Endodermal cell (in vitro differentiated cells): Measurements from ENCODE around the gene DENND1A. TPM values are rescaled to one million over a fixed set of nuclear protein-coding genes. Genes with fewer than 3 reads are reported as not detected.
"Not testable (repeated sequence)": the region's sequence is repeated elsewhere in the genome, so short reads cannot be mapped to it uniquely, and the experiment has no call there.

Source experiments
- DNase-seq: peaks from one replicate; pipeline ENCODE4 v3.0.0-alpha.2; 2017
- H3K27ac ChIP-seq: 2 replicates; pipeline ENCODE4 v1.5.1; 2013; ENCODE audit warnings: mild to moderate bottlenecking, low read depth, low read length, moderate library complexity
- H3K27me3 ChIP-seq: 2 replicates; pipeline ENCODE4 v1.6.1; 2013; ENCODE audit warnings: mild to moderate bottlenecking, low read length, moderate library complexity; ENCODE audit not compliant: insufficient read depth, control insufficient read depth, poor library complexity, severe bottlenecking
- H3K36me3 ChIP-seq: 2 replicates; pipeline ENCODE4 v1.7.0; 2013; ENCODE audit warnings: mild to moderate bottlenecking, low read length, moderate library complexity; ENCODE audit not compliant: control insufficient read depth, insufficient read depth
- H3K4me1 ChIP-seq: one replicate; pipeline ENCODE4 v1.7.0; 2013; ENCODE audit warnings: low read length; ENCODE audit not compliant: control insufficient read depth, insufficient read depth
- H3K4me3 ChIP-seq: 2 replicates; pipeline ENCODE4 v1.5.1; 2013; ENCODE audit warnings: mild to moderate bottlenecking, low read length, moderate library complexity
- H3K9ac ChIP-seq: 2 replicates; pipeline ENCODE4 v1.6.1; 2013; ENCODE audit warnings: mild to moderate bottlenecking, low read length, moderate library complexity; ENCODE audit not compliant: poor library complexity, severe bottlenecking; ENCODE audit errors: extremely low read depth
- H3K9me3 ChIP-seq: 2 replicates; pipeline ENCODE4 v1.6.1; 2013; ENCODE audit warnings: mild to moderate bottlenecking, low read length, moderate library complexity; ENCODE audit not compliant: control insufficient read depth
- H3K27ac Mint-ChIP-seq: 2 replicates; pipeline ENCODE4 v1.8.0; 2020; ENCODE audit warnings: mixed read lengths
- H3K27me3 Mint-ChIP-seq: 2 replicates; pipeline ENCODE4 v1.8.0; 2021; ENCODE audit warnings: mild to moderate bottlenecking, mixed read lengths; ENCODE audit not compliant: insufficient read depth
- H3K36me3 Mint-ChIP-seq: 2 replicates; pipeline ENCODE4 v1.8.0; 2020; ENCODE audit warnings: low read depth, mixed read lengths
- H3K4me1 Mint-ChIP-seq: 2 replicates; pipeline ENCODE4 v1.8.0; 2020; ENCODE audit warnings: mixed read lengths
- H3K4me3 Mint-ChIP-seq: 2 replicates; pipeline ENCODE4 v1.8.0; 2020; ENCODE audit warnings: mild to moderate bottlenecking, moderate library complexity, mixed read lengths
- H3K9me3 Mint-ChIP-seq: 2 replicates; pipeline ENCODE4 v1.8.0; 2020; ENCODE audit warnings: mild to moderate bottlenecking, mixed read lengths
- WGBS, 2 experiments: methylation state at CpG; one replicate each; pipeline versions ENCODE4 v1.1.5 to v1.1.7; 2013; ENCODE audit warnings: missing lambda C conversion rate in 2 of 2, mixed read lengths in 1 of 2; ENCODE audit not compliant: insufficient coverage in 1 of 2, insufficient read length in 1 of 2; 5-methylcytosine and 5-hydroxymethylcytosine counted together
- total RNA-seq, 2 donors: library from RNA; stranded (reverse); fragmentation: NEBNext Ultra II Directional in 1 of 2; extraction: Animal tissue kit (Norgen Biotek cat#: 25700) in 1 of 2; gene quantifications; 2 replicates in 1 of 2; 3 replicates in 1 of 2; pipeline ENCODE4 v1.2.1, GENCODE V29; 2021
- TF ChIP-seq, protein P1 (sequence below): fragments of 200-600 bp; sonication (generic); conservative IDR thresholded peaks from 2 replicates; pipeline ENCODE4 v1.5.0; 2021; ENCODE audit warnings: antibody characterized with exemption, mild to moderate bottlenecking

The DENND1A gene
- total RNA-seq, 2 donors from 2014 or later, result 29.5 to 38.4 TPM

DNA sequence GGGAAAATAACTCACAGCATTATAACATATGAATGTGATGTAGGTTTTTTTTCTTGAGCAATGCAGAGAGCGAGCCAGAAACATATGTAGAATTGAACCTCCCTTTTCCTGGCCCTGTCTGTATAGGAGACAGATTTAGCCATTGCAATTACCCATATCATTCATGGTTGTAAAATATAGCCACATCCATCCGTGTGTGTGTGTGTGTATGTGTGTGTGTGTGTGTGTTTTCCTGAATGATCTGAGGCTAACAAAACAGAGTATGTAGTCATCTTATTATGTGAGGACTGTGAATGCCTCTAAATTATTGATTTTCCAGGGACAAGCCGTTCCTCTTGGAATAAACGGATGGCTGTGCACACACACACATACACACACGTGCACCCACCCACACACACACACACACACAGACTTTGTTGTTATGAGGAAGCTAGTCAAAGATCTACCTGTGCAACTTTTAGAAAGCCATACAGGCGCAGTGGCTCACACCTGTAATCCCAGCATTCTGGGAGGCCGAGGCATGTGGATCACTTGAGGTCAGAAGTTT lies 11.7 kb upstream of the DENND1A start:
- no peak overlapping the region for H3K27ac ChIP-seq
- H3K4me1 ChIP-seq, result no peaks in the 10 kb centered on the region
- Mint-ChIP-seq H3K27me3 (peaks cover 3% of the 10 kb centered on the region), H3K9me3 (peaks cover 4% of the 10 kb centered on the region), H3K4me3 (no peak overlapping the region), H3K27ac (no peak overlapping the region), H3K4me1 (peaks cover 1% of the 10 kb centered on the region), H3K36me3 (no peaks in the 10 kb centered on the region)
- H3K4me3 ChIP-seq, result no peak overlapping the region
- H3K27me3 ChIP-seq, result no peaks in the 10 kb centered on the region
- 79 to 85% methylated on average over 2 to 7 of the region's 7 CpGs for WGBS, 2 experiments
- TF ChIP-seq, protein P1, sequence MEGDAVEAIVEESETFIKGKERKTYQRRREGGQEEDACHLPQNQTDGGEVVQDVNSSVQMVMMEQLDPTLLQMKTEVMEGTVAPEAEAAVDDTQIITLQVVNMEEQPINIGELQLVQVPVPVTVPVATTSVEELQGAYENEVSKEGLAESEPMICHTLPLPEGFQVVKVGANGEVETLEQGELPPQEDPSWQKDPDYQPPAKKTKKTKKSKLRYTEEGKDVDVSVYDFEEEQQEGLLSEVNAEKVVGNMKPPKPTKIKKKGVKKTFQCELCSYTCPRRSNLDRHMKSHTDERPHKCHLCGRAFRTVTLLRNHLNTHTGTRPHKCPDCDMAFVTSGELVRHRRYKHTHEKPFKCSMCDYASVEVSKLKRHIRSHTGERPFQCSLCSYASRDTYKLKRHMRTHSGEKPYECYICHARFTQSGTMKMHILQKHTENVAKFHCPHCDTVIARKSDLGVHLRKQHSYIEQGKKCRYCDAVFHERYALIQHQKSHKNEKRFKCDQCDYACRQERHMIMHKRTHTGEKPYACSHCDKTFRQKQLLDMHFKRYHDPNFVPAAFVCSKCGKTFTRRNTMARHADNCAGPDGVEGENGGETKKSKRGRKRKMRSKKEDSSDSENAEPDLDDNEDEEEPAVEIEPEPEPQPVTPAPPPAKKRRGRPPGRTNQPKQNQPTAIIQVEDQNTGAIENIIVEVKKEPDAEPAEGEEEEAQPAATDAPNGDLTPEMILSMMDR, result no peak
- H3K9ac ChIP-seq, result no peak overlapping the region
- no peaks in the 10 kb centered on the region for H3K36me3 ChIP-seq
- H3K9me3 ChIP-seq, result peaks cover 4% of the 10 kb centered on the region
- DNase-seq, result no peak

DNA sequence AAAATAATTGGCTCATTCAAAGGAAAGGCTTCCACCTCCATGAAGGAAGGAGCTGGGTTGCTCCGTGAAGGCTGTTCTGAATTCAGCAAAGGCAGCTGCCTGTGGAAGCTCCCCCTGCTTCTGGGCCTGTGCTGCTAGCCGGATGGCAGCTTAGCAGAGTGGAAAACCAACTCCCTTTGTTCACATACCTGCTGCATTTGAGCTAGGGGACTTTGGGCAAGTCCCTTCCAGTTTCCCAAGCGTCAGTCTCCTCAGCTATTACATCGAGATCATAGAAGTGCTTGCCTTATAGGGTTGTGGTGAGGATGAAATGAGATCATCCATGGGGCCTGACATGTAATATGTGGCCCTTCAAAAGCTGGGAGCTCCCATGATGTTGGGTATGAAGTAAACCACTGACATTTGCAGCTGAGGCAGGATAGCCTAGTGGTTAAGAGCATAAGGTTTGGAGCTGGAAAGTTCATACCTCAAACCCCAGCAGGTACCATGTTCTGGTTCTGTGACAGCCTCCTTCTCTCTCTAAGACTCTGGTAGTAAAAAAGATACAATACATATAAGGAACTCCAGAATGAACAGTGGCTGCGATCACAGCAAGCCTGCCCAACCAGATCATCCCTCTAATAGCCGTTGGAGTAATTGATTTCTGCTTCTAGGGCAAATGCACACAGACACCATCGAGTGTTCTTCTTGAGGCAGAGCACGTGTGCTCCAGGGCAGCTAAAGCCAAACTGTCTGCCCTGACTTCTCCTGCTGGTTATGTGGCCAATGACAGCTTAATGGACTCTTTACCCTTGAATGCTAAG lies 11.0 kb upstream of the DENND1A start:
- H3K36me3 Mint-ChIP-seq, result no peaks in the 10 kb centered on the region
- peaks cover 3% of the 10 kb centered on the region for H3K27me3 Mint-ChIP-seq
- Histone ChIP-seq H3K27me3 (no peaks in the 10 kb centered on the region), H3K9me3 (peaks cover 10% of the 10 kb centered on the region), H3K4me1 (no peaks in the 10 kb centered on the region), H3K9ac (no peak overlapping the region), H3K36me3 (no peaks in the 10 kb centered on the region), H3K4me3 (no peak overlapping the region), H3K27ac (no peak overlapping the region)
- TF ChIP-seq, protein P1, result peak; percentile 57
- peaks cover 11% of the 10 kb centered on the region for H3K9me3 Mint-ChIP-seq
- no peak for DNase-seq
- no peak overlapping the region for H3K4me3 Mint-ChIP-seq
- WGBS, 2 experiments, result 88 to 93% methylated on average over 7 to 8 of the region's 8 CpGs
- no peak overlapping the region for H3K27ac Mint-ChIP-seq
- no peaks in the 10 kb centered on the region for H3K4me1 Mint-ChIP-seq

DNA sequence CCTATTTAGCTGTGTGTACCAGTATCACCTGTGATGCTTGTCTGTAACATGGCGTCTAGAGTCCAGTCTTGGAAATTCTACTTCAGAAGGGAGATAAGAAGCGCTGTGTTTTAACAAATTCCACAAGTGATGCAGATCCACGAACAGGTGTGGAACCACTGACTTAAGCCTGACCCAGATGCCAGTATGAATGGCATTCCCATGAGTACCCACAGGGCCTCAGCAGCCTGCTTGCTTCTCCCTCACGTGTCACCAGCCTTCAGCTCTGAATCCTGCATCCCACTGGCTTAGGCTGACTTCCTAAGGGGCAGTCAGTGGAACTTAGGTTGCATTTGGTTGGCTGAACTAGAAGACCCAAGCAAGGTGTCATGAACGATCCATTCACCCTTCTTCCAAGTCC lies 8.5 kb upstream of the DENND1A start:
- Histone ChIP-seq H3K36me3 (no peaks in the 10 kb centered on the region), H3K9ac (no peak overlapping the region), H3K9me3 (peaks cover 10% of the 10 kb centered on the region), H3K27me3 (no peaks in the 10 kb centered on the region), H3K4me1 (no peaks in the 10 kb centered on the region), H3K27ac (no peak overlapping the region), H3K4me3 (no peak overlapping the region)
- WGBS, 2 experiments, result 88 to 89% methylated on average over 5 of the region's 5 CpGs
- no peak overlapping the region for H3K27ac Mint-ChIP-seq
- TF ChIP-seq, protein P1, result no peak
- no peaks in the 10 kb centered on the region for H3K36me3 Mint-ChIP-seq
- no peak overlapping the region for H3K4me3 Mint-ChIP-seq
- H3K4me1 Mint-ChIP-seq, result peaks cover 7% of the 10 kb centered on the region
- no peak for DNase-seq
- peaks cover 10% of the 10 kb centered on the region for H3K27me3 Mint-ChIP-seq
- peaks cover 13% of the 10 kb centered on the region for H3K9me3 Mint-ChIP-seq

DNA sequence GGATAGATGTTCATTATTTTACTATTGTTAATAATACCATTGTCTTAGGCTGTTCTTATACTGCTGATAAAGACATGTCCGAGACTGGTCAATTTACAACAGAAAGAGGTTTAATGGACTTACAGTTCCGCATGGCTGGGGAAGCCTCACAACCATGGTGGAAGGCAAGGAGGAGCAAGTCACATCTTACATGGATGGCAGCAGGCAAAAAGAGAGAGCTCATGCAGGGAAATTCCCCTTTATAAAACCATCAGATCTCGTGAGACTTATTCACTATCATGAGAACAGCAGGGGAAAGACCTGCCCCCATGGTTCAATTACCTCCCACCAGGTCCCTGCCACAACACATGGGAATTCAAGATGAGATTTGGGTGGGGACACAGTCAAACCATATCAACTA lies 6.6 kb upstream of the DENND1A start:
- not testable (repeated sequence) for H3K27me3 ChIP-seq, H3K4me3 ChIP-seq, H3K9ac ChIP-seq, H3K4me1 ChIP-seq, H3K27ac Mint-ChIP-seq, H3K9me3 ChIP-seq, DNase-seq, H3K27ac ChIP-seq, H3K36me3 Mint-ChIP-seq, H3K4me3 Mint-ChIP-seq, H3K36me3 ChIP-seq
- peaks cover 14% of the 10 kb centered on the region for H3K4me1 Mint-ChIP-seq
- WGBS, 2 experiments, result 86% methylated on average over 2 to 3 of the region's 3 CpGs
- peaks cover 13% of the 10 kb centered on the region for H3K9me3 Mint-ChIP-seq
- peaks cover 11% of the 10 kb centered on the region for H3K27me3 Mint-ChIP-seq
